ENCODE results near the gene PSAT1. TPM values are rescaled to one million over a fixed set of nuclear protein-coding genes. Genes with fewer than 3 reads are reported as not detected.
A peak's percentile ranks its signal among the peaks of the same experiment; 100 is the strongest.

PSAT1 gene
- total and polyA plus RNA-seq, 2 of the 8 experiments (the other 6 are each of a cell fraction or from before 2014, with no cell fraction given) = 204 to 341 TPM

GRCh38 chr9:78356634-78357033 lies 59.7 kb downstream of the PSAT1 start:
- no peak overlapping the region for H3K23ac ChIP-seq (ENCODE audit: insufficient read length)
- FAIRE-seq (no peak), DNase-seq (ENCODE audit: low read depth in 1 of 2, low spot score in 2 of 2) (no peak)
- no peak for TF ChIP-seq MAFK (IDR thresholded peaks at IDR 0.05; ENCODE audit: low read depth, low read length)
- TF ChIP-seq CTBP2 (IDR thresholded peaks at IDR 0.05; ENCODE audit: borderline replicate concordance, insufficient read depth, insufficient read length, low read length) = no peak
- TF ChIP-seq CEBPB (IDR thresholded peaks at IDR 0.05; ENCODE audit: low read depth, low read length) = no peak
- no peak for TF ChIP-seq RAD21 (IDR thresholded peaks at IDR 0.05 in 1 of 2, conservative IDR thresholded peaks at IDR 0.05 in 1 of 2; ENCODE audit: low read depth in 2 of 2, low read length in 2 of 2)
- 0 out of 2 replicates have a peak, but pooled peaks have one; percentile 30 for TF ChIP-seq KDM1A (IDR thresholded peaks at IDR 0.05; ENCODE audit: borderline replicate concordance, low read length)
- no peak for TF ChIP-seq GTF2F1 (IDR thresholded peaks at IDR 0.05; ENCODE audit: borderline replicate concordance, low read depth, low read length)
- TF ChIP-seq BCL11A (IDR thresholded peaks at IDR 0.05; ENCODE audit: low read depth in 2 of 2, low read length in 2 of 2) = no peak
- TF ChIP-seq POLR2AphosphoS5 (IDR thresholded peaks at IDR 0.05; ENCODE audit: low read depth, low read length) = no peak
- no peak overlapping the region for H2AK5ac ChIP-seq (ENCODE audit: low read depth, low read length)
- H3K27ac ChIP-seq (ENCODE audit: low read depth, low read length) = no peak overlapping the region
- no peak overlapping the region for H4K91ac ChIP-seq (replicated peaks; ENCODE audit: insufficient read length, low read length)
- ChIA-PET CTCF (ENCODE audit: partially characterized antibody) (interaction anchor here (2.2 to 2.9 kb wide), 2 partner anchors 9 to 13 kb away, joined by 7 to 18 read pairs; no protein-coding TSS in a partner anchor), POLR2A (ENCODE audit: partially characterized antibody) (interaction anchor here (3.6 kb wide), 1 partner anchor 42 kb away, joined by 12 read pairs; no protein-coding TSS in a partner anchor)
- H4K8ac ChIP-seq (ENCODE audit: extremely low read depth, insufficient read depth, low read length) = no peak overlapping the region
- H3K9ac ChIP-seq (replicated peaks in 1 of 4; ENCODE audit: extremely low read depth in 1 of 4, low read depth in 3 of 4, low read length in 3 of 4) = no peak overlapping the region
- no peaks in the 10 kb centered on the region for H3K79me2 ChIP-seq (ENCODE audit: control insufficient read depth in 1 of 2, insufficient read depth in 2 of 2, low read length in 2 of 2)
- H3K9me3 ChIP-seq (ENCODE audit: insufficient read depth in 2 of 2, low read depth in 1 of 2, low read length in 1 of 2) = no peaks in the 10 kb centered on the region
- no peak overlapping the region for H2BK12ac ChIP-seq (ENCODE audit: low read depth, low read length)
- H4K5ac ChIP-seq (ENCODE audit: insufficient read length, low read depth, low read length) = no peak overlapping the region
- H2AFZ ChIP-seq (ENCODE audit: low read length) = no peak overlapping the region
- no peak overlapping the region for H2BK5ac ChIP-seq (ENCODE audit: low read depth, low read length)
- H3K36me3 ChIP-seq (ENCODE audit: control insufficient read depth in 2 of 4, insufficient read depth in 4 of 4, low read length in 3 of 4) = no peaks in the 10 kb centered on the region
- H3K4ac ChIP-seq (replicated peaks; ENCODE audit: insufficient read length, low read depth, low read length) = no peak overlapping the region
- H2BK15ac ChIP-seq (ENCODE audit: low read length) = no peak overlapping the region
- H3K18ac ChIP-seq (ENCODE audit: extremely low read depth, low read length) = no peak overlapping the region
- H3K14ac ChIP-seq (ENCODE audit: insufficient read length) = no peak overlapping the region
- H3K79me1 ChIP-seq (ENCODE audit: low read depth, low read length) = no peaks in the 10 kb centered on the region
- H3K4me1 ChIP-seq (replicated peaks in 1 of 4; ENCODE audit: control insufficient read depth in 3 of 4, insufficient read depth in 4 of 4, low read length in 3 of 4) = no peaks in the 10 kb centered on the region
- no peaks in the 10 kb centered on the region for H4K20me1 ChIP-seq (replicated peaks in 1 of 2; ENCODE audit: control insufficient read depth in 1 of 2, insufficient read depth in 2 of 2, low read length in 2 of 2)
- 81% methylated on average over 4 of the region's 4 CpGs; no CpG with 5 or more reads in 1 of the 2 experiments for WGBS, 2 experiments (ENCODE audit: extremely low coverage in 1 of 2, insufficient coverage in 1 of 2, insufficient read length in 1 of 2, insufficient replicate concordance in 2 of 2, low coverage in 1 of 2, low lambda C conversion rate in 2 of 2, missing lambda C conversion rate in 1 of 2)
- no peak overlapping the region for H3K4me3 ChIP-seq (ENCODE audit: extremely low read depth in 1 of 4, insufficient read depth in 2 of 4, low read depth in 3 of 4, low read length in 4 of 4)
- H3K56ac ChIP-seq (replicated peaks; ENCODE audit: insufficient read length, low read depth, low read length) = no peak overlapping the region
- H2BK120ac ChIP-seq (replicated peaks; ENCODE audit: low read depth, low read length) = no peak overlapping the region
- H3K4me2 ChIP-seq (ENCODE audit: insufficient read depth in 1 of 2, low read depth in 2 of 2, low read length in 2 of 2) = no peak overlapping the region
- H3K23me2 ChIP-seq (ENCODE audit: low read depth, low read length) = no peaks in the 10 kb centered on the region
- no peak overlapping the region for H2BK20ac ChIP-seq (ENCODE audit: low read length)
- H3K27me3 ChIP-seq (replicated peaks in 1 of 4; ENCODE audit: control insufficient read depth in 3 of 4, extremely low read depth in 1 of 4, insufficient read depth in 3 of 4, low read length in 3 of 4) = no peaks in the 10 kb centered on the region

Measured in H1 (cell line).